Head of caudate nucleus (tissue), 42 donors: ENCODE measurements around the gene MGRN1.
"Not testable (repeated sequence)": the region's sequence is repeated elsewhere in the genome, so short reads cannot be mapped to it uniquely, and the experiment has no call there.

ENCODE experiments used
- DNase-seq, 42 donors: peaks; one replicate each; pipeline versions ENCODE4 v3.0.0 to v3.0.0-alpha.2; 2020 to 2021; ENCODE audit warnings: mixed read lengths in 7 of 42
- intact Hi-C: fragments of 100-400 bp; cut with DNase I; formaldehyde crosslinking; loops from one replicate; pipeline ENCODE4 v1.15.0; 2022

The MGRN1 gene

GRCh38 chr16:4646773-4647643, 22.4 kb downstream of the MGRN1 start:
- intact Hi-C loops, result no loop called here
- no peak for DNase-seq

- DNase-seq, result no peak
- intact Hi-C loops, result no loop called here
Observed at GRCh38 chr16:4647644-4647980, 23.0 kb downstream of the MGRN1 start.

GRCh38 chr16:4648917-4649316, 24.3 kb downstream of the MGRN1 start:
- intact Hi-C loops, result no loop called here
- no peak for DNase-seq

GRCh38 chr16:4649744-4650442, 25.3 kb downstream of the MGRN1 start:
- DNase-seq, result no peak

GRCh38 chr16:4650443-4651074, 25.9 kb downstream of the MGRN1 start:
- DNase-seq, result peak in 9 of 42 donors; percentile 26 to 74 (median 53)
- intact Hi-C loops, result not testable (repeated sequence)

More at GRCh38 chr16:4649744-4650442, 25.3 kb downstream of the MGRN1 start:
- intact Hi-C loops, result no loop called here

DNA sequence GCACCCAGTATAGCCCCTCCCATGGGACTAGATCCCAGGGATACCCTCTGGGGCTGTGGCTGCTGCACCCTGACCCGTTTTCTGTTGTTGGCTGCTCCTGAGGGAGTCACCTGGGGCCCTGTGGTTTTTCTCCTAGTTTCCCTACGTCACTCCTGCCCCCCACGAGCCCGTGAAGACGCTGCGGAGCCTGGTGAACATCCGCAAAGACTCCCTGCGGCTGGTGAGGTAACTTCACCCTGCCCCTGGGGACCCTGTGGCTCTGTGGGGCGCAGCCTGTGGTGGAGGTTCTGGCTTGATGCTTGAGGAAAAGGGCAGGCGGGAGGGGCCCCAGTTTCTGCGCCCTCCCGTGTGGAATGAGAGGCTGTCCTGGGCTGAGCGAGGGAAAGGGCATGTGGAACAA, 27.2 kb downstream of the MGRN1 start:
- intact Hi-C loops, result no loop called here
- no peak for DNase-seq

DNA sequence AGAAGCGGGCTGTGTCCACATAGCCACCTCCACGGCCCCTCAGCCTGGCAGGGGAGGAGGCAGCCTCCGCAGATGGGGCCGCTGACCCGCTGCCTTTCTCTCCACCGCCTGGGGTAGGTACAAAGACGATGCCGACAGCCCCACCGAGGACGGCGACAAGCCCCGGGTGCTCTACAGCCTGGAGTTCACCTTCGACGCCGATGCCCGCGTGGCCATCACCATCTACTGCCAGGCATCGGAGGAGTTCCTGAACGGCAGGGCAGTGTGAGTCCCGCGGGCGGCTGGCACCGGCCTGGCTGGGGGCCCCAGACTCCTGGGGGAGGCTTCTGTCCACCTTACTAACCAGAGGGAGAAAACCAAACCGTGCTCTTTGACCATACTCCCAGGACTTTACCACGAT, 27.9 kb downstream of the MGRN1 start:
- intact Hi-C loops, result no loop called here
- DNase-seq, result no peak

DNA sequence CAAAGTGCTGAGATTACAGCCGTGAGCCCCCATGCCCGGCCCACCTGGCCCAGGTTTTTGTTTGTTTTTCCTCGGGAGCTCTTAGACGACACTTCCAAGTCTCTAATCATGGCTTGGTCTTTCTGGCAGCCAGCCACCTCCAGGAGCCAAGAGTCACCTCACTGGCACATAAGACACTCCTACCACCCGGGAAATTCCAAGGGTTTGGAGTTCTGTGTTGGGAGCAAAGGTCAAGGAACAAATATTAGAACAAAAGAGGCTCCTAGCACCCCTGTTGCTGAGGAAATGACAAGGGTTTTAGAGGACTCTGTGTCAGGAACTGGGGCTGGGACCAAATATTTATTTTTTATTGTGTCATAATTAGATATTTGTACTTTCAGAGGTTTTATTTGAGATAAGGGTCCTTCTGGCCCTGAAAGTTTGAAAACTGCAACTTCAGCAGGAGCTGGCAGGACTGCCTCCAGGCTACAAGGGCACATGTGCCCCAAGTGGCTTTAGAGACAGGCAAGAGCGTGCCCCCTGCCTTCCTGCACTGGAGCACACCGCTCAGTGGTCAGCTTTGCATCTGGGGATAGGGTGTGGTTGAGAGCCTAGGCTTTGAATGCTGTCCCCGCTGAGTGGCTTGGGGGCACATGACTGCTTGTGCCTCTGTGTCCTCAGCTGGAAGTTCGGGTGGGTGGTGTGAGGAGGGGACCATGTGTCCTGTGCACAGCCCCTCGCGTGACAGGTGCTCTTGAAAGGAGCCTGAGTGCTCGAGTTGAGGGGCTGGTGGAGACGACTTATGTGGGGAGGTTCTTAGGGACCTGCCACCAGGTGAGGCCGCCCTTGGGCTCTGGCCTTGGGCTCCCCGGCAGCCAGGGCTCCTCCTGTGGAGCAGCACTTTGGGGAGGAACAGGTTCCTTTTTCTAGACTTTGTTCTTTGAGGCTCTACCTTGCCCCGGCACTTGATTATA, 29.7 kb downstream of the MGRN1 start:
- no peak for DNase-seq
- intact Hi-C loops, result no loop called here

GRCh38 chr16:4654964-4655590, 30.5 kb downstream of the MGRN1 start:
- no peak for DNase-seq
- intact Hi-C loops, result no loop called here

GRCh38 chr16:4655801-4656200, 31.2 kb downstream of the MGRN1 start:
- no peak for DNase-seq
- intact Hi-C loops, result no loop called here

- intact Hi-C loops, result no loop called here
- DNase-seq, result no peak
Observed at GRCh38 chr16:4656221-4656620, 31.6 kb downstream of the MGRN1 start.

- DNase-seq, result no peak
- intact Hi-C loops, result no loop called here
Observed at GRCh38 chr16:4656695-4657686, 32.4 kb downstream of the MGRN1 start.

DNA sequence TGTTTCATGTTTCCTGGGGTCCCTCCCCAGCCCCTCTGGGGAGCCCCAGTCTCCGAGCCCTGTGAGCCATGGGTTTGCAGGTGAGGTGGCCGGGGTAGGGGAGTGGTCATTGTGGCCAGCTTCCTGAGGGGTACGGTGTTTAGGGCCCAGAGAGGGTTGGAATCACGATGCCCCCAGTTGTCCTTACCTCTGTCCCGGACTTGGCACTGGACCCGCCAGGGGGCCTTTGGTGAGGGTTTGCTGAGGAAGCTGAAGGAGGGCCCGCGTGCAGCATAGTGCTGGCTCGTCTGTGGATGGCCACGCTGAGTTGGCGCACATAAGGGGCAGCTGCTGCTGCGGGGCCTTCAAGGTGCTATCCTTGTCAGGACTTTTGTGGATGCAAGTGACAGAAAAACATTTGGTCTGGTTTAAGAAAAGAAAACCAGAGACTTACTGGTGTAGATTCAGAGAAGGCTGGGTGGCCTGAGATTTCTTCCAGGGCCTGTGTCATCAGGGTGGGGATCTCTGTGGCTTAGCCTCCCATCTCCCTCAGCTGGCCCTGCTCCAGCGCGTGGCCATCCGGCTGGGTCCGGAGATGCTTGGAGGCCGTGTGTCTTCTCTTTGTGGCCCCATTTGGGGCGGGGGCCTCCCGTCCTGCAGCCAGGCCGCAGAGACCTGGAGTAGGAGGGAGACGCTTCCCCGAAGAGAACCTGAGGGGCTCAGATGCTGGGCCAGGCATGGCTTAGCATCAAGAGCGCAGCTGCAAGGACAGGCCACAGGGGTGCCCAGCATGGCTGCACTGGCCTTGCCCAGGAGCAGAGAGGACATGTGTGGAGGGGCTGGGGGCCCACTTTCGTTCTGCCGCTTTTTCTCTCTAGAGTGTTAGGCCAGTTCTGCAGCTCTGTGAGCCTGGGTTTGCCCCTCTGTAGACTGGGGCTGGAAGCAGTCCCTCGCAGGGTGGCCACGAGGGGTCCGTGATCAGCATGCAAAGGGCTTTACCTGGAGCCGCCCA, 35.0 kb downstream of the MGRN1 start:
- intact Hi-C loops, result no loop called here
- no peak for DNase-seq

GRCh38 chr16:4660454-4661007, 35.9 kb downstream of the MGRN1 start:
- intact Hi-C loops, result no loop called here

DNA sequence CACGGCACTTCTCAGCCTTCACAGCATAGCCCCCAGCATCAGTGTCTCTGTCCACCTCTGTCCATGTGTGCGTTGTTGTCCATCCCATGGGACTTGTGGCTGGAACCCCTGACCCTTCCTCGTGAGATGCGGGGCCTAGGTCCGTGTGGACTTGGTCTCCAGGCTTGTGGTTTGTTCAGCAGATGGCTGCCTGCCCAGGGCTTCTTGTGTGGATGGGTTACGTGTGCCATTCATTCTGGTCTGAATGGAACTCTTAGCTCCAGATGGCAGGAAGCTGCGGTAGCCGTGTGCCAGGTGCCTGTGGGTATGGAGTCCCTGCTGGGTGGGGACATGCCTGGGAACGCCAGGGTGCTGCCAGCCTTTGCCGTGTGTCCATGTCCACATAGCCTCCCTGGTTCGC, 37.0 kb downstream of the MGRN1 start:
- intact Hi-C loops, result no loop called here
- DNase-seq, result peak in 27 of 42 donors; percentile 27 to 71 (median 53)

More at GRCh38 chr16:4660454-4661007, 35.9 kb downstream of the MGRN1 start:
- DNase-seq, result peak; percentile 64 to 96 (median 86)

- intact Hi-C loops, result no loop called here
- no peak for DNase-seq
Observed at GRCh38 chr16:4663465-4663776, 38.8 kb downstream of the MGRN1 start.
